ENCODE measurements around the gene TXNDC16. TPM values are rescaled to one million over a fixed set of nuclear protein-coding genes. Genes with fewer than 3 reads are reported as not detected.
"Not testable (repeated sequence)": the region's sequence is repeated elsewhere in the genome, so short reads cannot be mapped to it uniquely, and the experiment has no call there.

Gene TXNDC16
- polyA plus RNA-seq: 1 to 10 TPM; 2.4 to 5.2 (median 2.6) TPM

- H3K27ac ChIP-seq (ENCODE audit: low read depth, low read length): no peak within 1 kb of the TSS
- WGBS, 3 donors: 0 to 1% (median 0%) methylated on average over 78 to 81 of the region's 81 CpGs
Measured at GRCh38 chr14:52552063-52552988, at the start of gene TXNDC16, which contains the start of gene GPR137C. TSS of gene TXNDC16 (minus strand) at chr14:52552505. CDS start at chr14:52543557, 8,948 bp downstream. TSS of gene GPR137C (plus strand) at chr14:52552836. CDS start at chr14:52553148, 312 bp downstream.

DNA sequence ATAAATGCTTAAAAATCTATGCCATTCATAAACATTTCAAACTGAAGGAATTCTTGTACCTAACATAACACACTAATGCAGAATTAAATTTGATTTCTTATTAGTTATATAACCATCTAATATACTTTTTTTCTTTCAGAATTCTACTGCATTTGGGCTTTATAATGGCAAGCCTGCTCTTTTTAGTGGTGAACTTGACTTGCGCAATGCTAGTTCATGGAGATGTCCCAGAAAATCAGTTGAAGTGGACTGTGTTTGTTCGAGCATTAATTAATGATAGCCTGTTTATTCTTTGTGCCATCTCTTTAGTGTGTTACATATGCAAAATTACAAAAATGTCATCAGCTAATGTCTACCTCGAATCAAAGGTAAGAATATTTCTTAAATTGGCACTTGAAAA, 47.7 kb upstream of the TXNDC16 start:
- H3K27ac ChIP-seq (ENCODE audit: low read depth, low read length): no peak overlapping the region
- WGBS, 3 donors: 93 to 97% (median 94%) methylated on average over 3 of the region's 3 CpGs

DNA sequence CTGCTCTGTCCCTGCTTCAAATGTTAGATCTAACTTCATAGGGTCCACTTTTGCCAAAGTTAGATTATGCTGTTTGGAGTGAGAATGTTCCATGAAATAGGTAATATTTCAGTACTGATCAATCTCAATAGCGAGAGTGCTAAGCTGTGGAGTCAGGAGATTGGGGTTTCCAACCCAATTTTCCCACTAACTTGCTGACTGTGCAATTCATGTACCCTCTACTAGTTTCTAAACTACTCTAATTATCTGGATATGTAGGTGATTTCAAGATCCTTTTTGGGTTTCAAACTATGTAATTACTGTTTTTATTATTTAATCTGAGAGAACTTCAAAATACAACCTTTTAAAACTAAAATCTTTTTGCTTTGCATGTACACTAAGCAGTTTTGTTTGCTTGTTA, 46.3 kb upstream of the TXNDC16 start:
- 97% methylated on average over 1 of the region's 1 CpG for WGBS, 3 donors
- no peak overlapping the region for H3K27ac ChIP-seq (ENCODE audit: low read depth, low read length)

DNA sequence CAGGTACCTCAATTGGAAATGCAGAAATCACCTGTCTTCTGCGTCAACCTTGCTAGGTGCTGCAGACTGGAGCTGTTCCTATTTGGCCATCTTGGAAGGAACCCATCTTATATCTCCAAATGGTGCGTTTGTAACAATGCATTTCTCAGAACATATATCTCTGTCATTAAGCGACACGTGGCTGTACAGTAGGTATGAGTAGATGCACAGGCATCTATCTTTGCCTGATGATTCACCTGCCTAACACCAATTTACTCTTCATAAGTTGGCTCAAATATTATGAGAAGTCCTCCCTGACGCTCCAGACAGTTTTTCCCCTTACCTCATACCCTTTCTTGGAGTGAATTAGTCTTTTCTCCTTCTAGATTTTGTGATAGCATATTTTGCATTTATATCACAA, 44.6 kb upstream of the TXNDC16 start:
- no peak overlapping the region for H3K27ac ChIP-seq (ENCODE audit: low read depth, low read length)
- 88 to 98% (median 96%) methylated on average over 5 of the region's 5 CpGs for WGBS, 3 donors

- H3K27ac ChIP-seq (ENCODE audit: low read depth, low read length): no peak overlapping the region
- WGBS, 3 donors: 86 to 91% (median 89%) methylated on average over 10 of the region's 10 CpGs
Measured at GRCh38 chr14:52596320-52596719, 44.0 kb upstream of the TXNDC16 start.

DNA sequence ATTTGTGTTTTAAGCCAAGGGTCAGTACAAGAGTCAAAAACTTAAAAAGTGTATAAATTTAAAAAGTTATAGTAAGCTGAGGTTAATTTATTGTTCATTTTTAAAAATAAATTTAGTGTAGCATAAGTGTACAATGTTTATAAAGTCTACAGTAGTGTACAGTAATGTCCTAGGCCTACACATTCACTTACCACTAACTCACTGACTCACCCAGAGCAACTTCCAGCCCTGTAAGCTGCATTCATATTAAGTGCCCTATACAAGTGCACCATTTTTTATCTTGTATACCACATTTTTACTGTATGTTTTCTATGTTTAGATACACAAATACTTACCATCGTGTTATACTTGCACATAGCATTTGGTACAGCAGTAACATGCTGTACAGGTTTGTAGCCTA, 38.0 kb upstream of the TXNDC16 start:
- H3K27ac ChIP-seq (ENCODE audit: low read depth, low read length): no peak overlapping the region
- 95 to 97% (median 97%) methylated on average over 1 of the region's 1 CpG for WGBS, 3 donors

DNA sequence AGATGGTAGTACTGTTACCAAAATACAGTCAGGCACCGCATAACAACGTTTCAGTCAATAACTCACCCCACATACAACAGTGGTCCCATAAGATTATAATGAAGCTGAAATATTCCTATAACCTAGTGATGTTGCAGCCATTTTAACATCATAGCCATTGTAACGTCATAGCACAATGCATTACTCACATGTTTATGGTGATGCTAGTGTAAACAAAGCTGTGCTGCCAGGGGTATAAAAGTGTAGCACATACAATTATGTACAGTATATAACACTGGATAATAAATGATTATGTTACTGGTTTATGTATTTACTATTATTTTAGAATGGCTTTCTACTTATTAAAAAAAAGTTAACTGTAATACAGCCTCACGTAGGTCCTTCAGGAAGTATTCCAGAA, 37.3 kb upstream of the TXNDC16 start:
- WGBS, 3 donors: 72 to 82% (median 82%) methylated on average over 4 of the region's 4 CpGs
- no peak overlapping the region for H3K27ac ChIP-seq (ENCODE audit: low read depth, low read length)

DNA sequence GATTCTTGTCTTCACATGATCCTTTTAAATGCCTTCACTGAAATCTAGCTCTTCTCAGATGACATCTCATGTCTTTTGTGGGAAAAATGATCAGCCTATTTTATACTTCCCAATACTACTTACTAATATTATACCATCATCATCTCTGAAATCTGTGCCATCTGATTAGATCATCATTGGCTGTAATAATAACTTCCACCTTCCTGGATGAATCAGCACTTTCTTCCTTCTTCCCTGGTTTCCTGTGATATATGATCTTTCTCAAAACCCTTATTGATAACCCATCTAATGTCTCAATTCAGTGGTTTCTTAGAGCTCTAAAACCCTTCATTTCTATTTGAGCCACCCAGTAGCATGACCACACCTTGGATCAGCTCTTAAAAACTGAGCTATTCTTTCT, 31.2 kb upstream of the TXNDC16 start:
- H3K27ac ChIP-seq (ENCODE audit: low read depth, low read length): no peak overlapping the region

DNA sequence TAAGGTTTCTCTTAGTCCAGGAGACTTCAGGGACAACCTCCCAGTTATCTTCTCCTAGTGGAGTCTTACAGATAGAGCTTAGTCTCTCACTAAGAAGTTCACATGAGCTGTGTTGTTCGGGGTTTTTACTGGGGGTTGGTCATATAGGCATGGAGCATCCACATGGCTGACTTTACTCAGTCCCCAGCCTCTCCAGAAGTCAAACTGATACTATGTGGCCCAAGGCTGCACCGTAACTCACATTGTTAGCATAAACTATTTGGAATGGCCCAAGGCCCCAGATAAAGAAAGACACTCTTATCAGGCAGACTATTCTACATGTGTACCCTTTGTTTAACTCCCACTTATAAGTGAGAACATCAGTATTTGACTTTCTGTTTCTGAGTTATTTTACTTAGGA, 23.6 kb upstream of the TXNDC16 start:
- 66 to 98% (median 91%) methylated on average over 2 of the region's 2 CpGs for whole genome bisulfite sequencing, 3 donors

GRCh38 chr14:52568454-52568853, 16.1 kb upstream of the TXNDC16 start:
- H3K27ac ChIP-seq (ENCODE audit: low read depth, low read length): not testable (repeated sequence)
- WGBS, 3 donors: 87 to 93% (median 90%) methylated on average over 7 of the region's 7 CpGs

More for the DNA sequence above, 23.6 kb upstream of the TXNDC16 start:
- H3K27ac ChIP-seq (ENCODE audit: low read depth, low read length): no peak overlapping the region

GRCh38 chr14:52563120-52563519, 10.8 kb upstream of the TXNDC16 start:
- no peak overlapping the region for H3K27ac ChIP-seq (ENCODE audit: low read depth, low read length)
- WGBS, 3 donors: 76 to 88% (median 83%) methylated on average over 2 of the region's 2 CpGs

GRCh38 chr14:52558688-52559087, 6.4 kb upstream of the TXNDC16 start:
- 96 to 99% (median 97%) methylated on average over 2 of the region's 2 CpGs for WGBS, 3 donors
- H3K27ac ChIP-seq (ENCODE audit: low read depth, low read length): no peak overlapping the region

- H3K27ac ChIP-seq (ENCODE audit: low read depth, low read length): no peak overlapping the region
- WGBS, 3 donors: 5 to 6% (median 5%) methylated on average over 22 of the region's 22 CpGs
Measured at GRCh38 chr14:52553671-52554575, 1.6 kb upstream of the TXNDC16 start.

DNA sequence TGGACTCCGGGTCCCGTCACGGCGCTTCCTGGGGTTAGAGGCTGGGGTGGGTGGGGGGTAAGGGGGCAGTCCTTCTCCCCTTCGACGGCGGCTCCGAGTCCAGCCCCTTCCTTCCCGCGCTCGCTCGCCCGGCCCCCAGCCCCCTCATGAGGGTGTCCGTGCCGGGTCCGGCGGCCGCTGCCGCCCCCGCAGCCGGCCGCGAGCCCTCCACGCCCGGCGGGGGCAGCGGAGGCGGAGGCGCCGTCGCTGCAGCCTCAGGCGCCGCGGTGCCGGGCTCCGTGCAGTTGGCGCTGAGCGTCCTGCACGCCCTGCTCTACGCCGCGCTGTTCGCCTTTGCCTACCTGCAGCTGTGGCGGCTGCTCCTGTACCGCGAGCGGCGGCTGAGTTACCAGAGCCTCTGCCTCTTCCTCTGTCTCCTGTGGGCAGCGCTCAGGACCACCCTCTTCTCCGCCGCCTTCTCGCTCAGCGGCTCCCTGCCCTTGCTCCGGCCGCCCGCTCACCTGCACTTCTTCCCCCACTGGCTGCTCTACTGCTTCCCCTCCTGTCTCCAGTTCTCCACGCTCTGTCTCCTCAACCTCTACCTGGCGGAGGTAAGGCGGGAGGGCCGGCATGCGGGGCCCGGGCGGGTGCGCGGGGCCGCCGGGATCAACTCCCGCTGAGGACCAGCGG, 831 bp upstream of the TXNDC16 start:
- no peak overlapping the region for H3K27ac ChIP-seq (ENCODE audit: low read depth, low read length)
- 0 to 1% (median 1%) methylated on average over 59 to 69 of the region's 69 CpGs for WGBS, 3 donors

GRCh38 chr14:52551696-52552062, 626 bp downstream of the TXNDC16 start:
- WGBS, 3 donors: 0 to 3% (median 1%) methylated on average over 8 of the region's 8 CpGs
- H3K27ac ChIP-seq (ENCODE audit: low read depth, low read length): no peak overlapping the region

- no peak overlapping the region for H3K27ac ChIP-seq (ENCODE audit: low read depth, low read length)
- 33 to 64% (median 57%) methylated on average over 6 of the region's 6 CpGs for WGBS, 3 donors
Measured at GRCh38 chr14:52551205-52551604, 1.1 kb downstream of the TXNDC16 start.

GRCh38 chr14:52550661-52551060, 1.6 kb downstream of the TXNDC16 start:
- WGBS, 3 donors: 95 to 99% (median 97%) methylated on average over 3 of the region's 3 CpGs
- no peak overlapping the region for H3K27ac ChIP-seq (ENCODE audit: low read depth, low read length)

- WGBS, 3 donors: 90 to 94% (median 93%) methylated on average over 3 of the region's 3 CpGs
- no peak overlapping the region for H3K27ac ChIP-seq (ENCODE audit: low read depth, low read length)
Measured at GRCh38 chr14:52547526-52547925, 4.8 kb downstream of the TXNDC16 start.

- WGBS, 3 donors: 62 to 73% (median 63%) methylated on average over 2 of the region's 2 CpGs
Measured at GRCh38 chr14:52547027-52547426, 5.3 kb downstream of the TXNDC16 start.

More at GRCh38 chr14:52547027-52547426, 5.3 kb downstream of the TXNDC16 start:
- no peak overlapping the region for H3K27ac ChIP-seq (ENCODE audit: low read depth, low read length)

All from adipose tissue (tissue), 3 donors.